Left kidney (tissue), 2 donors: ENCODE results near the gene NLGN3. TPM values are rescaled to one million over a fixed set of nuclear protein-coding genes. Genes with fewer than 3 reads are reported as not detected.

Experiments used
- DNase-seq: peaks from one replicate; pipeline ENCODE4 v3.0.0-alpha.2; 2013
- polyA plus RNA-seq: library from polyadenylated mRNA; unstranded; fragments of 120-200 nt; gene quantifications from one replicate; pipeline ENCODE4 v1.2.1, GENCODE V29; 2013; ENCODE audit not compliant: insufficient read length

The NLGN3 gene
- polyA plus RNA-seq, 1 donor: 5.1 TPM

GRCh38 chrX:71214604-71215337 is 70.1 kb downstream of the NLGN3 start:
- DNase-seq: no peak

GRCh38 chrX:71215338-71215912 is 70.8 kb downstream of the NLGN3 start:
- DNase-seq: no peak

GRCh38 chrX:71216485-71216884 is 71.8 kb downstream of the NLGN3 start:
- DNase-seq: no peak

GRCh38 chrX:71217298-71217697 is 72.7 kb downstream of the NLGN3 start:
- no peak for DNase-seq

Other genes starting within 250 kb of the NLGN3 start
- gene TEX11, start 236.1 kb upstream of the NLGN3 start, polyA plus RNA-seq: 0.17 TPM
- gene SLC7A3, start 213.7 kb upstream of the NLGN3 start, polyA plus RNA-seq: 2.9 TPM
- gene SNX12, start 76.5 kb upstream of the NLGN3 start, polyA plus RNA-seq: 51.7 TPM
- gene FOXO4, start 49.0 kb upstream of the NLGN3 start, polyA plus RNA-seq: 19.3 TPM
- gene CXorf65, start 38.1 kb upstream of the NLGN3 start, polyA plus RNA-seq: not detected
- gene IL2RG, start 33.3 kb upstream of the NLGN3 start, polyA plus RNA-seq: 0.93 TPM
- 50.0 TPM for gene MED12, start 26.2 kb upstream of the NLGN3 start, polyA plus RNA-seq
- 39.8 TPM for gene GJB1, start 78.4 kb downstream of the NLGN3 start, polyA plus RNA-seq
- 72.8 TPM for gene ZMYM3, start 109.3 kb downstream of the NLGN3 start, polyA plus RNA-seq
- 749 TPM for gene NONO, start 138.8 kb downstream of the NLGN3 start, polyA plus RNA-seq
- 2.8 TPM for gene ITGB1BP2, start 156.9 kb downstream of the NLGN3 start, polyA plus RNA-seq
- gene TAF1, start 221.5 kb downstream of the NLGN3 start, polyA plus RNA-seq: 57.7 TPM